ENCODE results near the gene ASB18. TPM values are rescaled to one million over a fixed set of nuclear protein-coding genes. Genes with fewer than 3 reads are reported as not detected.

ASB18 gene
- total and polyA plus RNA-seq, 2 of the 4 experiments (the other 2 are of a cell fraction) = not detected

DNA sequence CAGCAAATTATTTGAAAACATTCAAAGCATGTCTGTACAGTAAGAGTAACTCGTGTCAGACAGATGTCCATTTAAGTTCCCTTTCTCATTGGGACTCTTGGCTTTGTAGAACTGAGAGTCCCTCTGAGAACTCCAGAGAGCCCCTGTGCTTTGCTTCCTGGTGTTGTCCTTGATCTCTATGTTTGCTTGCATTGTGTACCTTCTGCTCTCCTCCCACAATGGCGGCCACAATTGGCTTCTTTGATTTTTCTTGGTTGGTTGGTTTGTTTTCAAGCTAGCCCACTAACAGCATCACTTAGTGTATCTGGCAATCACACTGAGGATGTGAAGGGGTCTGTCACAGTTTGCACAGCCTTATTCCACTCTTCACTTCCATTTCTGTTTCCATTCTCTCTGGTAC, 15.1 kb downstream of the ASB18 start:
- BruUV-seq (replicated peaks) = no TSS peak
- Histone ChIP-seq H2BK15ac (ENCODE audit: low read depth, low read length) (no peak overlapping the region), H4K8ac (ENCODE audit: low read depth in 2 of 2, low read length in 2 of 2) (no peak overlapping the region), H3K4me3 (ENCODE audit: insufficient read depth, low read depth, low read length) (no peak overlapping the region), H3K4ac (ENCODE audit: low read depth, low read length) (no peak overlapping the region), H3K9me1 (ENCODE audit: insufficient read depth, low read length) (no peaks in the 10 kb centered on the region), H3K27ac (ENCODE audit: insufficient read depth, low read length) (no peak overlapping the region), H2BK120ac (ENCODE audit: low read depth, low read length) (no peak overlapping the region), H3K36me3 (ENCODE audit: control insufficient read depth, insufficient read depth, low read length) (no peaks in the 10 kb centered on the region), H2AK5ac (ENCODE audit: low read depth, low read length) (no peak overlapping the region), H4K20me1 (ENCODE audit: insufficient read depth, low read length) (no peaks in the 10 kb centered on the region), H3K56ac (ENCODE audit: extremely low read depth, insufficient read depth, low read length) (no peak overlapping the region), H3K14ac (replicated peaks; ENCODE audit: low read depth, low read length) (no peak overlapping the region), H2BK5ac (ENCODE audit: low read depth, low read length, poor library complexity, severe bottlenecking) (no peak overlapping the region), H3K4me2 (ENCODE audit: low read depth, low read length) (no peak overlapping the region), H2AFZ (replicated peaks; ENCODE audit: low read length, poor library complexity) (no peak overlapping the region), H3K18ac (ENCODE audit: low read depth, low read length) (no peak overlapping the region), H3K79me1 (ENCODE audit: low read depth in 1 of 2, low read length in 2 of 2) (no peaks in the 10 kb centered on the region), H2AK9ac (replicated peaks; ENCODE audit: low read depth, low read length, poor library complexity) (no peak overlapping the region), H2BK20ac (ENCODE audit: low read depth, low read length) (no peak overlapping the region), H3K23ac (ENCODE audit: low read depth, low read length) (no peak overlapping the region), H3K27me3 (ENCODE audit: control insufficient read depth, insufficient read depth, low read length) (peaks cover 2% of the 10 kb centered on the region), H3K9ac (ENCODE audit: low read depth, low read length) (no peak overlapping the region), H4K91ac (ENCODE audit: insufficient read depth, low read depth, low read length) (no peak overlapping the region), H3K9me3 (ENCODE audit: control insufficient read depth, insufficient read depth, low read length) (no peaks in the 10 kb centered on the region), H4K5ac (ENCODE audit: low read depth, low read length) (no peak overlapping the region), H3K4me1 (ENCODE audit: control insufficient read depth, insufficient read depth, low read length) (no peaks in the 10 kb centered on the region)
- 57% methylated on average over 1 of the region's 2 CpGs; no CpG with 5 or more reads in 1 of the 2 experiments for WGBS, 2 experiments (ENCODE audit: extremely low coverage in 2 of 2, insufficient read length in 1 of 2)
- no peak for TF ChIP-seq RCOR1 (IDR thresholded peaks at IDR 0.05; ENCODE audit: insufficient replicate concordance, low read length)
- no peak for TF ChIP-seq BHLHE40 (IDR thresholded peaks at IDR 0.05; ENCODE audit: low read depth, low read length)
- TF ChIP-seq POLR2A (IDR thresholded peaks at IDR 0.05; ENCODE audit: low read depth, low read length) = no peak
- TF ChIP-seq, protein P1, sequence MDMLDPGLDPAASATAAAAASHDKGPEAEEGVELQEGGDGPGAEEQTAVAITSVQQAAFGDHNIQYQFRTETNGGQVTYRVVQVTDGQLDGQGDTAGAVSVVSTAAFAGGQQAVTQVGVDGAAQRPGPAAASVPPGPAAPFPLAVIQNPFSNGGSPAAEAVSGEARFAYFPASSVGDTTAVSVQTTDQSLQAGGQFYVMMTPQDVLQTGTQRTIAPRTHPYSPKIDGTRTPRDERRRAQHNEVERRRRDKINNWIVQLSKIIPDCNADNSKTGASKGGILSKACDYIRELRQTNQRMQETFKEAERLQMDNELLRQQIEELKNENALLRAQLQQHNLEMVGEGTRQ (IDR thresholded peaks at IDR 0.05; ENCODE audit: low read depth, low read length) = no peak
- TF ChIP-seq RFX5 (IDR thresholded peaks at IDR 0.05; ENCODE audit: low read depth, low read length) = no peak
- no peak for TF ChIP-seq MAZ (IDR thresholded peaks at IDR 0.05; ENCODE audit: borderline replicate concordance, low read depth, low read length)
- TF ChIP-seq, protein P2, sequence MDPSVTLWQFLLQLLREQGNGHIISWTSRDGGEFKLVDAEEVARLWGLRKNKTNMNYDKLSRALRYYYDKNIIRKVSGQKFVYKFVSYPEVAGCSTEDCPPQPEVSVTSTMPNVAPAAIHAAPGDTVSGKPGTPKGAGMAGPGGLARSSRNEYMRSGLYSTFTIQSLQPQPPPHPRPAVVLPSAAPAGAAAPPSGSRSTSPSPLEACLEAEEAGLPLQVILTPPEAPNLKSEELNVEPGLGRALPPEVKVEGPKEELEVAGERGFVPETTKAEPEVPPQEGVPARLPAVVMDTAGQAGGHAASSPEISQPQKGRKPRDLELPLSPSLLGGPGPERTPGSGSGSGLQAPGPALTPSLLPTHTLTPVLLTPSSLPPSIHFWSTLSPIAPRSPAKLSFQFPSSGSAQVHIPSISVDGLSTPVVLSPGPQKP (IDR thresholded peaks at IDR 0.05; ENCODE audit: borderline replicate concordance, low read depth, low read length) = no peak
- no peak for TF ChIP-seq SMC3 (IDR thresholded peaks at IDR 0.05; ENCODE audit: low read depth, low read length)
- TF ChIP-seq NFE2L2 (IDR thresholded peaks at IDR 0.05; ENCODE audit: low read depth, low read length) = no peak
- TF ChIP-seq MAFK (IDR thresholded peaks at IDR 0.05; ENCODE audit: low read depth, low read length) = no peak
- no peak for TF ChIP-seq MXI1 (IDR thresholded peaks at IDR 0.05; ENCODE audit: borderline replicate concordance, low read depth, low read length)
- TF ChIP-seq RAD21 (IDR thresholded peaks at IDR 0.05; ENCODE audit: low read length) = no peak
- intact Hi-C loops (cut with micrococcal nuclease) = loop anchor here (1.0 kb wide), 1 partner anchor 20 kb away; no protein-coding TSS in a partner anchor
- CTCF ChIA-PET = no interaction called here
- POLR2A ChIA-PET (ENCODE audit: unreplicated experiment) = no interaction called here
- DNase-seq = no peak
- dilution Hi-C loops (cut with HindIII; ENCODE audit: low sequenced_read_pairs, unreplicated experiment) = no loop called here
- in situ Hi-C loops (cut with MboI; ENCODE audit: low sequenced_read_pairs) = no loop called here
- no peak for ATAC-seq (ENCODE audit: low read depth)
